ENCODE data around the gene BCO2.

Gene BCO2

GRCh38 chr11:112241486-112241885, 66.2 kb downstream of the BCO2 start:
- Histone ChIP-seq H3K4me3 (IDR thresholded peaks at IDR 0.05; ENCODE audit: insufficient read depth, low read depth, low read length) (no peak overlapping the region), H3K4me2 (no peak overlapping the region), H4K20me1 (ENCODE audit: insufficient read depth) (no peaks in the 10 kb centered on the region), H3K36me3 (ENCODE audit: insufficient read depth) (no peaks in the 10 kb centered on the region), H3K27me3 (ENCODE audit: insufficient read depth, low read depth) (no peaks in the 10 kb centered on the region), H3K79me2 (ENCODE audit: insufficient read depth, low read depth) (no peaks in the 10 kb centered on the region), H3K27ac (no peak overlapping the region), H2AFZ (ENCODE audit: low read depth) (no peak overlapping the region), H3K4me1 (ENCODE audit: low read depth, poor library complexity, severe bottlenecking) (no peaks in the 10 kb centered on the region), H3K9ac (no peak overlapping the region)
- TF ChIP-seq, protein P1, sequence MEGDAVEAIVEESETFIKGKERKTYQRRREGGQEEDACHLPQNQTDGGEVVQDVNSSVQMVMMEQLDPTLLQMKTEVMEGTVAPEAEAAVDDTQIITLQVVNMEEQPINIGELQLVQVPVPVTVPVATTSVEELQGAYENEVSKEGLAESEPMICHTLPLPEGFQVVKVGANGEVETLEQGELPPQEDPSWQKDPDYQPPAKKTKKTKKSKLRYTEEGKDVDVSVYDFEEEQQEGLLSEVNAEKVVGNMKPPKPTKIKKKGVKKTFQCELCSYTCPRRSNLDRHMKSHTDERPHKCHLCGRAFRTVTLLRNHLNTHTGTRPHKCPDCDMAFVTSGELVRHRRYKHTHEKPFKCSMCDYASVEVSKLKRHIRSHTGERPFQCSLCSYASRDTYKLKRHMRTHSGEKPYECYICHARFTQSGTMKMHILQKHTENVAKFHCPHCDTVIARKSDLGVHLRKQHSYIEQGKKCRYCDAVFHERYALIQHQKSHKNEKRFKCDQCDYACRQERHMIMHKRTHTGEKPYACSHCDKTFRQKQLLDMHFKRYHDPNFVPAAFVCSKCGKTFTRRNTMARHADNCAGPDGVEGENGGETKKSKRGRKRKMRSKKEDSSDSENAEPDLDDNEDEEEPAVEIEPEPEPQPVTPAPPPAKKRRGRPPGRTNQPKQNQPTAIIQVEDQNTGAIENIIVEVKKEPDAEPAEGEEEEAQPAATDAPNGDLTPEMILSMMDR (conservative IDR thresholded peaks at IDR 0.05; ENCODE audit: low read depth, low read length) = no peak

DNA sequence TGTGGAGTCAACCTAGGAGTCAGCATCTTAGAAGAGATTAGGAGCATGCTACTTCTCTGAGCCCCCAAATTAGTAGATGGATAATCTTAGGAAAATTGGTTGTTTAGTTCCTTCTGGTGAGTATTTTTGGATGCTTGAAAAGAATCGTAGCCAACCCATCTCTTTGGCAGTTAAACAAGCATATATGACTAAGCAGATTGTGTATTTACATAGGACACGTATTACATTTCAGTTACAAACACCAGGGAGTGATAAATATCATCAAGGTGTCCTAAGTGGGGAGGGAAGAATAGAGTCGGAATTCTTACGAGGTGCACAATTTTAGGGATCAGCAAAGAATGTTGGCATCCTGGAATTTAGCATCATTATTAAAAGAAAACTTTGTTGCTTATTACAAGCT, 71.9 kb downstream of the BCO2 start:
- H3K79me2 ChIP-seq (ENCODE audit: insufficient read depth, low read depth) = no peaks in the 10 kb centered on the region
- H3K36me3 ChIP-seq (ENCODE audit: insufficient read depth) = no peaks in the 10 kb centered on the region
- H2AFZ ChIP-seq (ENCODE audit: low read depth) = no peak overlapping the region
- no peak overlapping the region for H3K4me2 ChIP-seq
- H3K4me3 ChIP-seq (IDR thresholded peaks at IDR 0.05; ENCODE audit: insufficient read depth, low read depth, low read length) = no peak overlapping the region
- H3K27ac ChIP-seq = no peak overlapping the region
- H3K27me3 ChIP-seq (ENCODE audit: insufficient read depth, low read depth) = no peaks in the 10 kb centered on the region
- no peaks in the 10 kb centered on the region for H3K4me1 ChIP-seq (ENCODE audit: low read depth, poor library complexity, severe bottlenecking)
- no peaks in the 10 kb centered on the region for H4K20me1 ChIP-seq (ENCODE audit: insufficient read depth)
- no peak overlapping the region for H3K9ac ChIP-seq
- TF ChIP-seq, protein P1 (conservative IDR thresholded peaks at IDR 0.05; ENCODE audit: low read depth, low read length) = no peak

GRCh38 chr11:112248201-112248600, 72.9 kb downstream of the BCO2 start:
- H3K4me2 ChIP-seq = no peak overlapping the region
- H3K36me3 ChIP-seq (ENCODE audit: insufficient read depth) = no peaks in the 10 kb centered on the region
- no peaks in the 10 kb centered on the region for H3K79me2 ChIP-seq (ENCODE audit: insufficient read depth, low read depth)
- H3K9ac ChIP-seq = no peak overlapping the region
- H3K27me3 ChIP-seq (ENCODE audit: insufficient read depth, low read depth) = no peaks in the 10 kb centered on the region
- no peaks in the 10 kb centered on the region for H4K20me1 ChIP-seq (ENCODE audit: insufficient read depth)
- H3K27ac ChIP-seq = no peak overlapping the region
- TF ChIP-seq, protein P1 (conservative IDR thresholded peaks at IDR 0.05; ENCODE audit: low read depth, low read length) = no peak
- H2AFZ ChIP-seq (ENCODE audit: low read depth) = no peak overlapping the region
- H3K4me3 ChIP-seq (IDR thresholded peaks at IDR 0.05; ENCODE audit: insufficient read depth, low read depth, low read length) = no peak overlapping the region
- no peaks in the 10 kb centered on the region for H3K4me1 ChIP-seq (ENCODE audit: low read depth, poor library complexity, severe bottlenecking)

- Histone ChIP-seq H2AFZ (ENCODE audit: low read depth) (no peak overlapping the region), H3K4me1 (ENCODE audit: low read depth, poor library complexity, severe bottlenecking) (no peaks in the 10 kb centered on the region), H3K27me3 (ENCODE audit: insufficient read depth, low read depth) (no peaks in the 10 kb centered on the region), H3K4me3 (IDR thresholded peaks at IDR 0.05; ENCODE audit: insufficient read depth, low read depth, low read length) (no peak overlapping the region), H3K79me2 (ENCODE audit: insufficient read depth, low read depth) (no peaks in the 10 kb centered on the region), H3K27ac (no peak overlapping the region), H4K20me1 (ENCODE audit: insufficient read depth) (no peaks in the 10 kb centered on the region), H3K36me3 (ENCODE audit: insufficient read depth) (no peaks in the 10 kb centered on the region), H3K4me2 (no peak overlapping the region), H3K9ac (no peak overlapping the region)
- TF ChIP-seq, protein P1 (conservative IDR thresholded peaks at IDR 0.05; ENCODE audit: low read depth, low read length) = no peak
Observed at GRCh38 chr11:112249871-112250610, 74.7 kb downstream of the BCO2 start.

All from KMS-11 (cell line).